Mesothelial cell of epicardium (in vitro differentiated cells): ENCODE measurements around the gene CD47. TPM values are rescaled to one million over a fixed set of nuclear protein-coding genes. Genes with fewer than 3 reads are reported as not detected.
A peak's percentile ranks its signal among the peaks of the same experiment; 100 is the strongest.

Source experiments
- DNase-seq, 2 experiments: peaks; one replicate each; pipeline ENCODE4 v3.0.0; 2021; ENCODE audit warnings: low spot score in 2 of 2; ENCODE audit not compliant: unreplicated experiment in 2 of 2
- H3K27ac Mint-ChIP-seq: 2 replicates; pipeline ENCODE4 v1.8.0; 2021; ENCODE audit warnings: mixed read lengths
- H3K27me3 Mint-ChIP-seq: 2 replicates; pipeline ENCODE4 v1.8.0; 2021; ENCODE audit warnings: low read depth, mixed read lengths
- H3K36me3 Mint-ChIP-seq: 2 replicates; pipeline ENCODE4 v1.8.0; 2021; ENCODE audit warnings: mixed read lengths
- H3K4me1 Mint-ChIP-seq: 2 replicates; pipeline ENCODE4 v1.8.0; 2021; ENCODE audit warnings: mixed read lengths
- H3K4me3 Mint-ChIP-seq: 2 replicates; pipeline ENCODE4 v1.8.0; 2021; ENCODE audit warnings: mild to moderate bottlenecking, moderate library complexity, mixed read lengths
- H3K9me3 Mint-ChIP-seq: 2 replicates; pipeline ENCODE4 v1.8.0; 2021; ENCODE audit warnings: mixed read lengths
- CTCF ChIP-seq: fragments of 200-600 bp; sonication (generic); IDR thresholded peaks from one replicate; pipeline ENCODE4 v1.5.0; 2021; ENCODE audit warnings: antibody characterized with exemption; ENCODE audit not compliant: unreplicated experiment
- total RNA-seq: library from RNA; stranded (reverse); gene quantifications from 3 replicates; pipeline ENCODE4 v1.2.1, GENCODE V29; 2021

Gene CD47
- total RNA-seq, 1 donor from 2014 or later = 174 TPM

GRCh38 chr3:108036984-108037741 lies 53.7 kb downstream of the CD47 start:
- Mint-ChIP-seq H3K27ac (no peak overlapping the region), H3K4me1 (peaks cover 2% of the 10 kb centered on the region), H3K36me3 (peaks cover 10% of the 10 kb centered on the region), H3K9me3 (no peaks in the 10 kb centered on the region), H3K4me3 (no peak overlapping the region), H3K27me3 (no peaks in the 10 kb centered on the region)
- TF ChIP-seq CTCF = no peak
- no peak for DNase-seq

GRCh38 chr3:108036401-108036800 lies 54.4 kb downstream of the CD47 start:
- no peak overlapping the region for H3K4me3 Mint-ChIP-seq
- TF ChIP-seq CTCF = no peak
- H3K36me3 Mint-ChIP-seq = peaks cover 7% of the 10 kb centered on the region
- no peak overlapping the region for H3K27ac Mint-ChIP-seq
- H3K4me1 Mint-ChIP-seq = peaks cover 6% of the 10 kb centered on the region
- no peaks in the 10 kb centered on the region for H3K27me3 Mint-ChIP-seq
- DNase-seq = no peak
- no peaks in the 10 kb centered on the region for H3K9me3 Mint-ChIP-seq

- no peak for DNase-seq
- H3K9me3 Mint-ChIP-seq = no peaks in the 10 kb centered on the region
- H3K4me1 Mint-ChIP-seq = peaks cover 12% of the 10 kb centered on the region
- H3K36me3 Mint-ChIP-seq = peaks cover 7% of the 10 kb centered on the region
- H3K27ac Mint-ChIP-seq = no peak overlapping the region
- no peak overlapping the region for H3K4me3 Mint-ChIP-seq
- TF ChIP-seq CTCF = no peak
- no peaks in the 10 kb centered on the region for H3K27me3 Mint-ChIP-seq
Measured at GRCh38 chr3:108035751-108036150, 55.1 kb downstream of the CD47 start.

- Mint-ChIP-seq H3K27me3 (no peaks in the 10 kb centered on the region), H3K36me3 (peaks cover 4% of the 10 kb centered on the region), H3K4me3 (no peak overlapping the region), H3K4me1 (peaks cover 20% of the 10 kb centered on the region), H3K9me3 (peaks cover 7% of the 10 kb centered on the region), H3K27ac (no peak overlapping the region)
- no peak for TF ChIP-seq CTCF
- no peak for DNase-seq
Measured at GRCh38 chr3:108031895-108032294, 58.9 kb downstream of the CD47 start.

- H3K27ac Mint-ChIP-seq = peak overlapping the region; percentile 78
- peaks cover 5% of the 10 kb centered on the region for H3K36me3 Mint-ChIP-seq
- no peak for DNase-seq
- H3K27me3 Mint-ChIP-seq = no peaks in the 10 kb centered on the region
- no peak for TF ChIP-seq CTCF
- no peak overlapping the region for H3K4me3 Mint-ChIP-seq
- peaks cover 7% of the 10 kb centered on the region for H3K9me3 Mint-ChIP-seq
- peaks cover 18% of the 10 kb centered on the region for H3K4me1 Mint-ChIP-seq
Measured at GRCh38 chr3:108030960-108031359, 59.9 kb downstream of the CD47 start.
